Prostate gland (tissue), 2 donors: ENCODE results near the gene SOX2. TPM values are rescaled to one million over a fixed set of nuclear protein-coding genes. Genes with fewer than 3 reads are reported as not detected.

Experiments used
- DNase-seq: peaks from one replicate; pipeline ENCODE4 v3.0.0-alpha.2; 2019; ENCODE audit warnings: low spot score
- H3K27ac ChIP-seq, 2 donors: fragments of 200-600 bp; sonication (generic); 2 replicates each; pipeline ENCODE4 v1.5.1; 2017 to 2019
- H3K27me3 ChIP-seq: fragments of 200-600 bp; sonication (generic); replicated peaks from 2 replicates; pipeline ENCODE4 v1.5.1; 2019; ENCODE audit not compliant: insufficient read depth
- H3K36me3 ChIP-seq, 2 donors: fragments of 200-600 bp; sonication (generic); 1 replicate in 1 of 2; 2 replicates in 1 of 2; pipeline versions ENCODE4 v1.5.1 to v1.8.1; 2017 to 2019
- H3K4me1 ChIP-seq: fragments of 200-600 bp; sonication (generic); replicated peaks from 2 replicates; pipeline ENCODE4 v1.5.1; 2019
- H3K4me3 ChIP-seq, 2 donors: fragments of 200-600 bp; sonication (generic); 2 replicates each; pipeline ENCODE4 v1.5.1; 2017 to 2019
- H3K9me3 ChIP-seq: fragments of 200-600 bp; sonication (generic); 2 replicates; pipeline ENCODE4 v1.5.1; 2017
- POLR2A ChIP-seq: fragments of 450-650 bp; IDR thresholded peaks from one replicate; pipeline ENCODE4 v1.6.1; 2016; ENCODE audit warnings: antibody characterized with exemption, mild to moderate bottlenecking
- POLR2AphosphoS5 ChIP-seq: sonication (generic); formaldehyde crosslinking; IDR thresholded peaks from one replicate; pipeline ENCODE4 v1.6.1; 2017; ENCODE audit warnings: antibody characterized with exemption
- WGBS: methylation state at CpG from one replicate; pipeline ENCODE4 v1.1.5; 2018; 5-methylcytosine and 5-hydroxymethylcytosine counted together
- intact Hi-C: fragments of 100-400 bp; cut with DNase I; formaldehyde crosslinking; loops from one replicate; pipeline ENCODE4 v1.14.2; 2022
- total RNA-seq, 2 donors: library from RNA; depleted of rRNA; stranded (reverse); fragments of >200 nt; gene quantifications; one replicate each; pipeline ENCODE4 v1.1.0, GENCODE V29; 2016
- TF ChIP-seq, protein P1 (sequence below), 4 experiments: fragments of 200-600 bp in 2 of 4; fragments of 450-650 bp in 2 of 4; sonication (generic) in 2 of 4; IDR thresholded peaks; 1 replicate in 3 of 4; 2 replicates in 1 of 4; pipeline ENCODE4 v1.5.1; 2016 to 2019; ENCODE audit warnings: antibody characterized with exemption in 4 of 4, mild to moderate bottlenecking in 2 of 4, moderate library complexity in 2 of 4

The SOX2 gene
- total RNA-seq, 2 donors from 2014 or later = 10.5 to 17.8 TPM

DNA sequence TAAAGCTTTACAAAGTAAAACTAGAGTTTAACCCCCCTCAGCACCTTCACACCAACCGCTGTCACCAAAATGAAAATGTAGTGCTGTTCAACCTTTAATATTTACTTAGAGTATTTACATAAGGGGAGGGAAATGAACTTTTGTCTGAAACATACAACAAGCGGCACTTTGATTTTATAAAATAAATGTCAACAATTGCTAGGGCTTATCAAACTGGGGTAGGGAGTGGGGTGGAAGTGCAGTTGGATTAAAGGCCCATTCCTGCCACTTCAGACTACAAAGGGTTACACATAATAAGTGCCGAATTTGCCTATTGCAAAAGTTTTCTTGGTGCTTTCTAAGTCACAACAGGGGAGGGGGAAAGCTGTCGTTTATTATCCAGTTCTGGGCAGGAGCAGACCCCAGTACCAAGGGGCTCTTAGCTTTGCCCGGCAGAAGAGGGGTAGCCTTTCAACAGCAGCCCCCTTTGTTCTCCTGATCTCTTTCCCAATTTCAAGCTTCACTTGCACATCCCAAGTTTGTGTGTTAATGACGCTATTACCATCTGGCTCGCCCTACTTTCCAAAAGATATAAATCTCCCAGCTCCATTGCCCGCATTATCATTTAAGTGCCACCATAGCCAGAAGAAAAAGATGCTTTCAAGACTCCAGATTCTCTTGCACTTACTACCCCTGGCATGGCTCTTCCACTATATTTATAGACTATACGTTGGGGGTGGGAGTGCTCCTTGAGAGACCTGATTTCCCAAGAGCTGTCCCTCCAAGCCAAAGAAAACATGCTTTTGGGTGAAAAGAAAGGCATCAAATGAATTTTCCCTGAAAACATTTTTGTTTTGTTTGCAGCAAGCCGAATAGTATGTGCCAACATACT, 17.0 kb downstream of the SOX2 start:
- H3K4me1 ChIP-seq = no peaks in the 10 kb centered on the region
- no peaks in the 10 kb centered on the region for H3K27me3 ChIP-seq
- TF ChIP-seq POLR2A = no peak
- TF ChIP-seq, protein P1, sequence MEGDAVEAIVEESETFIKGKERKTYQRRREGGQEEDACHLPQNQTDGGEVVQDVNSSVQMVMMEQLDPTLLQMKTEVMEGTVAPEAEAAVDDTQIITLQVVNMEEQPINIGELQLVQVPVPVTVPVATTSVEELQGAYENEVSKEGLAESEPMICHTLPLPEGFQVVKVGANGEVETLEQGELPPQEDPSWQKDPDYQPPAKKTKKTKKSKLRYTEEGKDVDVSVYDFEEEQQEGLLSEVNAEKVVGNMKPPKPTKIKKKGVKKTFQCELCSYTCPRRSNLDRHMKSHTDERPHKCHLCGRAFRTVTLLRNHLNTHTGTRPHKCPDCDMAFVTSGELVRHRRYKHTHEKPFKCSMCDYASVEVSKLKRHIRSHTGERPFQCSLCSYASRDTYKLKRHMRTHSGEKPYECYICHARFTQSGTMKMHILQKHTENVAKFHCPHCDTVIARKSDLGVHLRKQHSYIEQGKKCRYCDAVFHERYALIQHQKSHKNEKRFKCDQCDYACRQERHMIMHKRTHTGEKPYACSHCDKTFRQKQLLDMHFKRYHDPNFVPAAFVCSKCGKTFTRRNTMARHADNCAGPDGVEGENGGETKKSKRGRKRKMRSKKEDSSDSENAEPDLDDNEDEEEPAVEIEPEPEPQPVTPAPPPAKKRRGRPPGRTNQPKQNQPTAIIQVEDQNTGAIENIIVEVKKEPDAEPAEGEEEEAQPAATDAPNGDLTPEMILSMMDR (IDR thresholded peaks at IDR 0.05) = no peak
- TF ChIP-seq POLR2AphosphoS5 = no peak
- no peak overlapping the region for H3K4me3 ChIP-seq
- H3K9me3 ChIP-seq = no peaks in the 10 kb centered on the region
- intact Hi-C loops = no loop called here
- DNase-seq = no peak
- no peak overlapping the region for H3K27ac ChIP-seq
- H3K36me3 ChIP-seq = no peaks in the 10 kb centered on the region
- WGBS = 7% methylated on average over 10 of the region's 10 CpGs

DNA sequence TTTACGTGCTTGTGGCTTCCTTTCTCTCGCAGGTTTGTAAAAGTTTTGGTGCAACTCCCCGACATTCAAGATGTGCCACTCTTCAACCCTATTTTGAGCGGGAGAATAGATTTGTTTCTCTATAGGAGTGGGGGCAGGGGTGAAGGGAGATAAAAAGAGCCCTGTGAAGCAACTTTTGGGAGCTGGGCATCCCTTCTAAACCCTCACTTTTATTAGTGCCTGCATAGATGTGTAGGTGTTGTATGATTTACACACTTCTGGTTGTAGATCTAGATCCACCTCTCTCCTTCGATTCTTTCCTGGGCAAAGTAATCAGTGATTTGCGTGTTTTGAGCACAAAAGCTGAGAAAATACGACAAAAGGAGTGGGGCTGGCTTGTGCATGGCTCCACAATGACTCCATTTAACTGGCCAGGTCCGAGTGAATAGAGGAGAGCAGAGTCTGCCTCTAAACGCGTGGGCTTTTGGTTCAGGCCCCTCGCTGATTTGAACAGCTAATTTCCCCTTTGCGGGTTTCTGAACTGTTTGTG, 17.7 kb downstream of the SOX2 start:
- Histone ChIP-seq H3K36me3 (no peaks in the 10 kb centered on the region), H3K27ac (no peak overlapping the region), H3K27me3 (no peaks in the 10 kb centered on the region), H3K4me1 (no peaks in the 10 kb centered on the region), H3K9me3 (no peaks in the 10 kb centered on the region), H3K4me3 (no peak overlapping the region)
- intact Hi-C loops = no loop called here
- 28% methylated on average over 12 of the region's 12 CpGs for WGBS
- no peak for DNase-seq
- TF ChIP-seq POLR2A (no peak), POLR2AphosphoS5 (no peak)
- TF ChIP-seq, protein P1 (IDR thresholded peaks at IDR 0.05) = no peak

GRCh38 chr3:181730316-181730715, 18.6 kb downstream of the SOX2 start:
- Histone ChIP-seq H3K36me3 (no peaks in the 10 kb centered on the region), H3K27me3 (no peaks in the 10 kb centered on the region), H3K4me1 (no peaks in the 10 kb centered on the region), H3K9me3 (no peaks in the 10 kb centered on the region), H3K27ac (no peak overlapping the region), H3K4me3 (no peak overlapping the region)
- intact Hi-C loops = no loop called here
- TF ChIP-seq POLR2A (no peak), POLR2AphosphoS5 (no peak)
- TF ChIP-seq, protein P1 (IDR thresholded peaks at IDR 0.05) = no peak
- no peak for DNase-seq
- WGBS = 53% methylated on average over 5 of the region's 5 CpGs

- Histone ChIP-seq H3K27me3 (no peaks in the 10 kb centered on the region), H3K27ac (no peak overlapping the region), H3K9me3 (no peaks in the 10 kb centered on the region), H3K4me1 (no peaks in the 10 kb centered on the region), H3K4me3 (no peak overlapping the region), H3K36me3 (no peaks in the 10 kb centered on the region)
- WGBS = 63% methylated on average over 1 of the region's 1 CpG
- DNase-seq = no peak
- TF ChIP-seq POLR2AphosphoS5 = no peak
- TF ChIP-seq, protein P1 (IDR thresholded peaks at IDR 0.05) = no peak
- TF ChIP-seq POLR2A = no peak
- intact Hi-C loops = no loop called here
These were observed 19.2 kb downstream of the SOX2 start for GRCh38 chr3:181730934-181731333.

DNA sequence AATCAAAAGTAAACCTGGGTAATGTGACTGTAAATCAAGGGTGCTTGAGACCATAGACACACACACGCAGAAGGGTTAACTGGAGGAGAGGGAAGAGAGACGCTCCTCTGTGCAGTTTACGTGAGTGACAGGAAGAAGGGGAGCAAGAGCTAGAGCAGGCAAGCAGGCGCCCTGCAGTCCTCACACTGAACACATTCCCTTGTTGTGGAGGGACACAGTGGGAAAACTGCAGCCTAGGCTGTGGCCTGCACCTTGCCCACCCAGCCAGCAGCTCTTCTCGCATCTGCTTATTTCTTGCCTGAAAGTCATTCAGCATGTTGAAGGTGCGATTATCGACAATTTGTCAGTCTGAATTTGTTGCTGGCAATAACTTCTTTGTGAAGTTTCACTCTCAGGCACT, 24.2 kb downstream of the SOX2 start:
- TF ChIP-seq, protein P1 (IDR thresholded peaks at IDR 0.05) = no peak
- TF ChIP-seq POLR2A (no peak), POLR2AphosphoS5 (no peak)
- H3K9me3 ChIP-seq = no peaks in the 10 kb centered on the region
- no peaks in the 10 kb centered on the region for H3K36me3 ChIP-seq
- no peak for DNase-seq
- no peak overlapping the region for H3K4me3 ChIP-seq
- intact Hi-C loops = no loop called here
- H3K27me3 ChIP-seq = no peaks in the 10 kb centered on the region
- 58% methylated on average over 7 of the region's 7 CpGs for WGBS
- H3K4me1 ChIP-seq = no peaks in the 10 kb centered on the region
- H3K27ac ChIP-seq = no peak overlapping the region
